NCI-H82 treated with DMSO at 0.1 percent for 48 hours (cell line): ENCODE results near the gene SEMA4B.
"Not testable (repeated sequence)": the region's sequence is repeated elsewhere in the genome, so short reads cannot be mapped to it uniquely, and the experiment has no call there.

Source experiments
- DNase-seq: peaks from one replicate; lab custom pipeline; 2025; ENCODE audit not compliant: unreplicated experiment; lab: John Stamatoyannopoulos, UW

Gene SEMA4B

GRCh38 chr15:90178468-90179435 lies 22.4 kb upstream of the SEMA4B start:
- DNase-seq = no peak

GRCh38 chr15:90181776-90182175 lies 19.4 kb upstream of the SEMA4B start:
- no peak for DNase-seq

GRCh38 chr15:90184119-90184785 lies 16.9 kb upstream of the SEMA4B start:
- DNase-seq = no peak

- no peak for DNase-seq
These were observed 16.1 kb upstream of the SEMA4B start for GRCh38 chr15:90184786-90185704.

GRCh38 chr15:90187257-90187868 lies 13.8 kb upstream of the SEMA4B start:
- no peak for DNase-seq

- DNase-seq = not testable (repeated sequence)
These were observed 13.1 kb upstream of the SEMA4B start for GRCh38 chr15:90188065-90188464.

- DNase-seq = no peak
These were observed 12.0 kb upstream of the SEMA4B start for GRCh38 chr15:90188914-90189748.

DNA sequence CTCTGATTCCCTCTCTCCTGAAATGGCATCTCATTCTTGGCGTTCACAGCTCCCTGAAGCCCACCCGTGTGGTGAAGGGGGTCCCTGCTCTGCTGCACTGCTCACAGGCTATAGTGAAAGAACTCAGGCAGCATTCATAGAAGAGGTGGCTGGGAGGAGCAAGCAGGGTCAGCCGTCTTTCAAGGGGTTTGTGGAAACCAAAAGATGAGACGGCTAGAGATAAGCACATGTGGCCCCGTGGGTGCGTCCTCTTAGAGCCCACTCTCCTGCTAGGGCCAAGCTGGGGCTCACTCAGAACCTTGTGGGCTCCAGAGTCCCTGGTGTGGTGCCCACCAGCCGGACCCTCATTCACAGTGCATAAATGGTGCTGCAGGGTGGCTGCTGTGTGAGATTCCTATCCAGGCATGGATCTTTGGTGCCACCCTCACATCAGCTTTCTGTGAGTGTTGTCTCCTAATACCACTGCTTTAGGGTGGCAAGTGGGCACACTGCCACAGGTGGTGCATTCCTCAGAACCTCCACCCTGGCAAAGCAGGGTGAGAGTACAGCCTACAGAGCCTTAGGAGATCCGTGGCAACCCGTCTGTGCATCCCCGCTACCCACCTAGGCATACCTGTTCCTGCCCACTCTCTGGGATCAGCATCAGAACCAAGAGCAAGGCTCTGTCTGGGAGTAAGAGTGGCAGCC lies 11.2 kb upstream of the SEMA4B start:
- no peak for DNase-seq

DNA sequence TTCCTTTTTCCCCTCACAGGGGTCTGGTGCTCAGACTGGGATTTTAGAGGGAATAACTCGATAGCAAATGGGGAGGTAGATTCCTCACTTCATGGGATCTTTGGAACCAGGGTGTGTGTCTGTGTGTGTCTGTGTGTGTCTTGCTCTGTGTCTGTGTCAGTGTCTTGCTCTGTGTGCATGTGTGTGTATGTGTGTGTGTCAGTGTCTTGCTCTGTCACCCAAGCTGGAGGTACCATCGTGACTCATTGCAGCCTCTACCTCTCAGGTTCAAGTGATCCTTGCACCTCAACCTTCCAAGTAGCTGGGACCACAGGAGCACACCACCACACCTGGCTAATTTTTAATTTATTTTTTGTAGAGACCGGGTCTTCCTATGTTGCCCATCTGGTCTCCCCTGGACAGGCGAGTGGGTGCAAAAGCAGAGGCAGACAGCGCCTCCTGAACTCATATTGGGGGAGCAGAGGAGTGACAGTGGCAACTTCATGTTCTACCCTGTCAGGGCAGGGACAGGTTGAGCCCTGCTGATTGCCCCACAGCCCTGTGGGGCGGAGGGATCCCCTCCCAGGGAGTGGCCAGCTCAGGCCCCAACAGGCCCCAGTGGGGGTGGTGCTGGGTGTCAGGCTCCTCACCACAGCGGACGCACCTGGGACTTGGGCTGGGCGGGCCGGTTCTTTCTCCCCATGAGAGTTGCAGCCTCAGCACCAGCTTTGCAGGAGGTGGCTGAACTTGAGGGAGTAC lies 10.4 kb upstream of the SEMA4B start:
- no peak for DNase-seq

GRCh38 chr15:90191344-90191687 lies 9.8 kb upstream of the SEMA4B start:
- DNase-seq = no peak

- DNase-seq = no peak
These were observed 9.2 kb upstream of the SEMA4B start for GRCh38 chr15:90191794-90192509.

DNA sequence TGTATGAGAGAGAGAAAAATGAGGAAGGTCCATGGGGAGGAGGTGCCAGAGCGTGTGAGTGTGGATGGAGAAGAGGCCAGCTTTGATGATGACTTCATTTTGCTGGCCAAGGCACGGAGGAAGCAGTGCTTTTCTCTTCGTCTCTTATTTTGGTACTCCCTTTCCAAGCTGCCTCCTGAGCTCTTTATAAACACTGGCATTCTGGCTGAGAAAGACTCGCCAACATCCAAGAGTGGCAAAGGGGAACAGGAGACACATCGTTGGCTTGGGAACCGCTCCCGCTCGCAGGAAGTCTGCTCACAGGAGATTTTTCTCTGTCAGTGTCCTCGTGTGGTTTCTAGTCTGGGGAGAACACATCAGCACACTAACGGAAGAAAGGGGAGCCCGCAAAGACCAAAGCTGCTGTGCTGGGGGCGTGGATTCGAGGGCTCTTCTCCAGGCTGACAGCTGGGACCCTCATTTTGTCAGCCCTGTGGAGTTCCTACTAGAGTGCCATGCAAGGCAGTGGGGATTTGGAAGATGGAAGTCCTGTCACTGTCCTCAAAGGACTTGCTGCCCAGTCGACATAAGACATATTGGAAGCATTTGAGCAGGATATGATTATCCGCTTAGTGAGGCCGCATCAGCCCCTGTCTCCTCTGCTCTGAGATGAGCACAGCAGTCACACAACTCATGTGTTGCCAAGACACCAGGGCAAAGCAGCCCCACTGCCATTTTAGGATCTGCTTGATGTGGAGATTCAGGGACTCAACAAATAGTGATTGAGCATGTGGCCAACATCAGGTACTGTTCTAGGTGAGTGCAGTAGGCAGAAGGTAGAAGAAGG lies 8.0 kb upstream of the SEMA4B start:
- peak; percentile 83 for DNase-seq

DNA sequence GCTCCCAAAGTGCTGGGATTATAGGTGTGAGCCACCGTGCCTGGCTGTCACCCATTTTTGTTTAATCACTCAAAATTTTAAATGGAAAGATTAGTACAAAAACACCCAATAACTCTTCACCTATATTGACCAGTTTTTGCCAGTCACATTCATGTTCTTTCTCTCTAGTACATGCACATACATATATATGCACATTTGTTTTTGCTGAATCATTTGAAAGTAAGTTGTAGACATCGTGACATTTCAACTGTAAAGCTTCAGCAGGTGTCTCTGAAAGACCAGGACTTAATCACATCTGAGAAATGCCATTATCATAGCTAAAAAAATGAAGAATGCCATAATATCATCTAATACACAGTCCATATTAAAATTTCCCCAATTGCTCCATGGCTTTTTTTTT lies 6.5 kb upstream of the SEMA4B start:
- no peak for DNase-seq

DNA sequence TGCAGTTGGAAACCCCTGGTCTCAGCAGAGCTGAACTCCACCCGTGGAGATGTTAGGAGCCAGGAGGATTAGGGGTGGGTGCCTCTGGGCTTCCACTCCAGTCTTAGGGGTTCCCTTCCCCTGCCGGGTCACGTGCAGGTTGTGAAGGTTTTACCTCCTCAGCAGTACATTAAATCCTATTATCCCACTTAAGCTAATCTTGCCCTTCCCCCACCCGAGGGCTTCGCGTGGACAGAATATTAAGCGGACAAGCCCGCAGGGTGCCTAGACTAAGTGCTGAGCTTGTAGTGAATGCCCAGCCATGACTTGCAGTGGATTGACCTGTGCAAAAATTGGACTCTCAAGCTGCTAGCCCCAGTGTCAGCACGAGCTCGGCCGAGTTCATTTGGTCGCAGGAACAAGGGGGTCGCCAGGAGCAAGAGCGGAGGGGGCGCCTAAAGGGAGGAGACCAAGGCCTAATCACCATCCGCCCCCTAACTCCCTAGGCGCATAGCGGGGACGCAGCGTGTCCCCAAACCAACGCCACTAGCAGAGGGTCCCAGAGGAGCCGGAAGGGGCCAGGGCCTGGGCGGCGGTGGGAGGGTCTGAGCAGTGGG lies 498 bp upstream of the SEMA4B start:
- peak; percentile 91 for DNase-seq

GRCh38 chr15:90201944-90202375 lies 830 bp downstream of the SEMA4B start:
- no peak for DNase-seq

- no peak for DNase-seq
These were observed 1.8 kb downstream of the SEMA4B start for GRCh38 chr15:90202929-90203328.

- no peak for DNase-seq
These were observed 2.3 kb downstream of the SEMA4B start for GRCh38 chr15:90203473-90203872.
